ENCODE measurements around the gene C16orf54.

DNA sequence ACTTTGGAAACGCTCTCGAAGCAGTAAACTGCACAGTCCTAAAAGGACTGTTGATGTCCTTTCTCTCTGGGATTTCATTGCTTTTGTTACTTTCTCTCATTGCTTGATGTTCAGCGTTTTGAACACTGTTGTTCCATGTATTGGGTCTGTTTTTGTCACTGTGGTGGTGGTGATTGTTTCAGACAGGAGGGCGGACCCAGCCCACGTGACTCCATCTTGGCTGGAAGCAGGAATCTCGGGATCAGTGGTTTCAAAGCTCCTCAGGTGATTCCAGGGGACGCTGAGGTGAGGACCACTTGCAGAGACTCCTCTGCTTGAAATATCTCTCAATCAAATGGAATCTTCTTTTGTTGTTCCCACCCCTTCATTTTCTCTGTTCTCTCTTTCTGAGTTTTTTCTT lies 18.3 kb downstream of the C16orf54 start:
- TF ChIP-seq, protein P1, sequence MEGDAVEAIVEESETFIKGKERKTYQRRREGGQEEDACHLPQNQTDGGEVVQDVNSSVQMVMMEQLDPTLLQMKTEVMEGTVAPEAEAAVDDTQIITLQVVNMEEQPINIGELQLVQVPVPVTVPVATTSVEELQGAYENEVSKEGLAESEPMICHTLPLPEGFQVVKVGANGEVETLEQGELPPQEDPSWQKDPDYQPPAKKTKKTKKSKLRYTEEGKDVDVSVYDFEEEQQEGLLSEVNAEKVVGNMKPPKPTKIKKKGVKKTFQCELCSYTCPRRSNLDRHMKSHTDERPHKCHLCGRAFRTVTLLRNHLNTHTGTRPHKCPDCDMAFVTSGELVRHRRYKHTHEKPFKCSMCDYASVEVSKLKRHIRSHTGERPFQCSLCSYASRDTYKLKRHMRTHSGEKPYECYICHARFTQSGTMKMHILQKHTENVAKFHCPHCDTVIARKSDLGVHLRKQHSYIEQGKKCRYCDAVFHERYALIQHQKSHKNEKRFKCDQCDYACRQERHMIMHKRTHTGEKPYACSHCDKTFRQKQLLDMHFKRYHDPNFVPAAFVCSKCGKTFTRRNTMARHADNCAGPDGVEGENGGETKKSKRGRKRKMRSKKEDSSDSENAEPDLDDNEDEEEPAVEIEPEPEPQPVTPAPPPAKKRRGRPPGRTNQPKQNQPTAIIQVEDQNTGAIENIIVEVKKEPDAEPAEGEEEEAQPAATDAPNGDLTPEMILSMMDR (conservative IDR thresholded peaks at IDR 0.05; ENCODE audit: low read depth in 2 of 2), result no peak
- TF ChIP-seq, protein P2, sequence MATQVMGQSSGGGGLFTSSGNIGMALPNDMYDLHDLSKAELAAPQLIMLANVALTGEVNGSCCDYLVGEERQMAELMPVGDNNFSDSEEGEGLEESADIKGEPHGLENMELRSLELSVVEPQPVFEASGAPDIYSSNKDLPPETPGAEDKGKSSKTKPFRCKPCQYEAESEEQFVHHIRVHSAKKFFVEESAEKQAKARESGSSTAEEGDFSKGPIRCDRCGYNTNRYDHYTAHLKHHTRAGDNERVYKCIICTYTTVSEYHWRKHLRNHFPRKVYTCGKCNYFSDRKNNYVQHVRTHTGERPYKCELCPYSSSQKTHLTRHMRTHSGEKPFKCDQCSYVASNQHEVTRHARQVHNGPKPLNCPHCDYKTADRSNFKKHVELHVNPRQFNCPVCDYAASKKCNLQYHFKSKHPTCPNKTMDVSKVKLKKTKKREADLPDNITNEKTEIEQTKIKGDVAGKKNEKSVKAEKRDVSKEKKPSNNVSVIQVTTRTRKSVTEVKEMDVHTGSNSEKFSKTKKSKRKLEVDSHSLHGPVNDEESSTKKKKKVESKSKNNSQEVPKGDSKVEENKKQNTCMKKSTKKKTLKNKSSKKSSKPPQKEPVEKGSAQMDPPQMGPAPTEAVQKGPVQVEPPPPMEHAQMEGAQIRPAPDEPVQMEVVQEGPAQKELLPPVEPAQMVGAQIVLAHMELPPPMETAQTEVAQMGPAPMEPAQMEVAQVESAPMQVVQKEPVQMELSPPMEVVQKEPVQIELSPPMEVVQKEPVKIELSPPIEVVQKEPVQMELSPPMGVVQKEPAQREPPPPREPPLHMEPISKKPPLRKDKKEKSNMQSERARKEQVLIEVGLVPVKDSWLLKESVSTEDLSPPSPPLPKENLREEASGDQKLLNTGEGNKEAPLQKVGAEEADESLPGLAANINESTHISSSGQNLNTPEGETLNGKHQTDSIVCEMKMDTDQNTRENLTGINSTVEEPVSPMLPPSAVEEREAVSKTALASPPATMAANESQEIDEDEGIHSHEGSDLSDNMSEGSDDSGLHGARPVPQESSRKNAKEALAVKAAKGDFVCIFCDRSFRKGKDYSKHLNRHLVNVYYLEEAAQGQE (IDR thresholded peaks at IDR 0.05; ENCODE audit: unreplicated experiment), result no peak
- TF ChIP-seq POLR2AphosphoS5 (IDR thresholded peaks at IDR 0.05; ENCODE audit: low read depth) (no peak), EZH2 (IDR thresholded peaks at IDR 0.05; ENCODE audit: low read depth, unreplicated experiment) (no peak), CREB1 (CRISPR knock-in tag; IDR thresholded peaks at IDR 0.05; ENCODE audit: low read depth) (no peak), NANOG (IDR thresholded peaks at IDR 0.05; ENCODE audit: borderline replicate concordance) (no peak), EZH2phosphoT487 (IDR thresholded peaks at IDR 0.05; ENCODE audit: unreplicated experiment) (no peak)

Data from GM23338 (cell line).